PFSK-1 (cell line): ENCODE data around the gene LMO7.

Experiments
- FOXP2 ChIP-seq: optimal IDR thresholded peaks from 2 replicates; pipeline ENCODE3; 2011; ENCODE audit warnings: borderline replicate concordance, control low read depth, inconsistent platforms; ENCODE audit not compliant: insufficient read depth; ENCODE audit errors: extremely low read length, extremely low read depth
- POLR2AphosphoS5 ChIP-seq: IDR thresholded peaks from 2 replicates; pipeline ENCODE4 v1.6.1; 2012; ENCODE audit warnings: low read depth, mild to moderate bottlenecking, control low read depth, low read length, moderate library complexity
- SIN3A ChIP-seq: IDR thresholded peaks from 2 replicates; pipeline ENCODE4 v1.6.1; 2012; ENCODE audit warnings: mild to moderate bottlenecking, low read length, moderate library complexity, borderline replicate concordance; ENCODE audit not compliant: insufficient read depth
- TAF1 ChIP-seq: IDR thresholded peaks from 2 replicates; pipeline ENCODE4 v1.6.1; 2012; ENCODE audit warnings: low read length, control low read depth, borderline replicate concordance; ENCODE audit not compliant: insufficient read depth
- TF ChIP-seq, protein P1 (sequence below), 2 experiments: IDR thresholded peaks; 2 replicates each; pipeline versions ENCODE4 v1.6.1 to v1.8.0; 2011 to 2012; ENCODE audit warnings: low read depth in 2 of 2, low read length in 2 of 2, control low read depth in 1 of 2, inconsistent platforms in 1 of 2, mild to moderate bottlenecking in 1 of 2, moderate library complexity in 1 of 2; ENCODE audit not compliant: insufficient read depth in 1 of 2

DNA sequence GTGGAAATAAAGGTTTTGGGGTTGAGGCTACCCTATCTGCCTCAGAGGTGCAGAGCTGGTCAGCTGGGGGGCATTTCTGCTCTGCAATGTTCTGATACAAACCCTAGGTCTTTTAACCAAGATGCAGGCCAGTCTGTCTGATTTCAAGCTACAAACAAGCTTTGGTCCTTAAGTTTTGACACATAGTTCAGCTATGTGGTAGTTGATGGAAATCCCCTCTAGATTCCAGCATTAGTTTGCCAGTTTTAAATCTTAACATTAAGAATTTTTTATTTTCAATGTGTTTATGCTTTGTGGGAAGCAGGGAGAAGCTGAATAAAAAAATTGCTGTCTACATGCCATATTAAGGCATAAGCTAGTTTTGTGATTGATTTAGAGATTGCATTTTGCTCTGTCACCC, 225.7 kb downstream of the LMO7 start:
- TF ChIP-seq TAF1 (no peak), SIN3A (no peak), POLR2AphosphoS5 (no peak), FOXP2 (no peak)
- TF ChIP-seq, protein P1, sequence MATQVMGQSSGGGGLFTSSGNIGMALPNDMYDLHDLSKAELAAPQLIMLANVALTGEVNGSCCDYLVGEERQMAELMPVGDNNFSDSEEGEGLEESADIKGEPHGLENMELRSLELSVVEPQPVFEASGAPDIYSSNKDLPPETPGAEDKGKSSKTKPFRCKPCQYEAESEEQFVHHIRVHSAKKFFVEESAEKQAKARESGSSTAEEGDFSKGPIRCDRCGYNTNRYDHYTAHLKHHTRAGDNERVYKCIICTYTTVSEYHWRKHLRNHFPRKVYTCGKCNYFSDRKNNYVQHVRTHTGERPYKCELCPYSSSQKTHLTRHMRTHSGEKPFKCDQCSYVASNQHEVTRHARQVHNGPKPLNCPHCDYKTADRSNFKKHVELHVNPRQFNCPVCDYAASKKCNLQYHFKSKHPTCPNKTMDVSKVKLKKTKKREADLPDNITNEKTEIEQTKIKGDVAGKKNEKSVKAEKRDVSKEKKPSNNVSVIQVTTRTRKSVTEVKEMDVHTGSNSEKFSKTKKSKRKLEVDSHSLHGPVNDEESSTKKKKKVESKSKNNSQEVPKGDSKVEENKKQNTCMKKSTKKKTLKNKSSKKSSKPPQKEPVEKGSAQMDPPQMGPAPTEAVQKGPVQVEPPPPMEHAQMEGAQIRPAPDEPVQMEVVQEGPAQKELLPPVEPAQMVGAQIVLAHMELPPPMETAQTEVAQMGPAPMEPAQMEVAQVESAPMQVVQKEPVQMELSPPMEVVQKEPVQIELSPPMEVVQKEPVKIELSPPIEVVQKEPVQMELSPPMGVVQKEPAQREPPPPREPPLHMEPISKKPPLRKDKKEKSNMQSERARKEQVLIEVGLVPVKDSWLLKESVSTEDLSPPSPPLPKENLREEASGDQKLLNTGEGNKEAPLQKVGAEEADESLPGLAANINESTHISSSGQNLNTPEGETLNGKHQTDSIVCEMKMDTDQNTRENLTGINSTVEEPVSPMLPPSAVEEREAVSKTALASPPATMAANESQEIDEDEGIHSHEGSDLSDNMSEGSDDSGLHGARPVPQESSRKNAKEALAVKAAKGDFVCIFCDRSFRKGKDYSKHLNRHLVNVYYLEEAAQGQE (IDR thresholded peaks at IDR 0.05; ENCODE audit: insufficient read depth in 1 of 2, low read depth in 2 of 2, low read length in 2 of 2): no peak
